Spleen (tissue), 11 donors: ENCODE data around the gene ARL5C. TPM values are rescaled to one million over a fixed set of nuclear protein-coding genes. Genes with fewer than 3 reads are reported as not detected.

Experiments used
- DNase-seq: peaks from one replicate; pipeline ENCODE4 v3.0.0-alpha.2; 2020
- H3K27ac ChIP-seq, 8 donors: fragments of 200-600 bp; sonication (generic) in 7 of 8; 1 replicate in 4 of 8; 2 replicates in 4 of 8; pipeline versions ENCODE4 v1.5.0 to v1.8.0; 2016 to 2021; ENCODE audit warnings: inconsistent platforms in 4 of 8, mild to moderate bottlenecking in 4 of 8, moderate library complexity in 1 of 8
- H3K27me3 ChIP-seq, 7 donors: fragments of 200-600 bp; sonication (generic) in 6 of 7; replicated peaks in 1 of 7; 1 replicate in 4 of 7; 2 replicates in 3 of 7; pipeline versions ENCODE4 v1.5.0 to v1.8.0; 2016 to 2021; ENCODE audit warnings: inconsistent platforms in 3 of 7, mild to moderate bottlenecking in 1 of 7
- H3K36me3 ChIP-seq, 6 donors: fragments of 200-600 bp; sonication (generic) in 5 of 6; 1 replicate in 4 of 6; 2 replicates in 2 of 6; pipeline versions ENCODE4 v1.5.0 to v1.8.0; 2016 to 2021; ENCODE audit warnings: inconsistent platforms in 2 of 6
- H3K4me1 ChIP-seq, 6 donors: fragments of 200-600 bp; sonication (generic) in 5 of 6; 1 replicate in 3 of 6; 2 replicates in 3 of 6; pipeline versions ENCODE4 v1.5.0 to v1.8.0; 2016 to 2021; ENCODE audit warnings: inconsistent platforms in 3 of 6
- H3K4me3 ChIP-seq, 8 donors: fragments of 200-600 bp; sonication (generic) in 7 of 8; 1 replicate in 4 of 8; 2 replicates in 4 of 8; pipeline versions ENCODE4 v1.5.0 to v1.8.0; 2016 to 2021; ENCODE audit warnings: inconsistent platforms in 4 of 8, mild to moderate bottlenecking in 4 of 8, moderate library complexity in 2 of 8
- H3K9me3 ChIP-seq, 8 donors: fragments of 200-600 bp; sonication (generic) in 7 of 8; 1 replicate in 4 of 8; 2 replicates in 4 of 8; pipeline versions ENCODE4 v1.5.0 to v1.8.0; 2016 to 2021; ENCODE audit warnings: inconsistent platforms in 4 of 8
- CTCF ChIP-seq, 11 experiments: fragments of 200-600 bp in 7 of 11; fragments of 450-650 bp in 4 of 11; sonication (generic) in 4 of 11; IDR thresholded peaks in 8 of 11; conservative IDR thresholded peaks in 3 of 11; 1 replicate in 7 of 11; 2 replicates in 4 of 11; pipeline versions ENCODE4 v1.4.0 to v1.8.0; 2016 to 2021; ENCODE audit warnings: antibody characterized with exemption in 11 of 11, inconsistent platforms in 4 of 11, mild to moderate bottlenecking in 1 of 11
- POLR2A ChIP-seq, 3 donors: fragments of 450-650 bp; IDR thresholded peaks; one replicate each; pipeline ENCODE4 v1.5.1; 2017; ENCODE audit warnings: antibody characterized with exemption in 3 of 3, mild to moderate bottlenecking in 1 of 3
- POLR2AphosphoS5 ChIP-seq, 3 donors: sonication (generic); formaldehyde crosslinking; IDR thresholded peaks; one replicate each; pipeline ENCODE4 v1.5.1; 2017; ENCODE audit warnings: antibody characterized with exemption in 3 of 3
- WGBS, 5 donors: extraction: QIAGEN DNeasy Blood & Tissue Kit in 3 of 5; methylation state at CpG; one replicate each; pipeline versions ENCODE4 v1.1.5 to v1.1.7; 2013 to 2018; 5-methylcytosine and 5-hydroxymethylcytosine counted together
- intact Hi-C: fragments of 100-400 bp; cut with DNase I; formaldehyde crosslinking; loops from one replicate; pipeline ENCODE4 v1.15.0; 2023; ENCODE audit warnings: low total_unique reads
- polyA plus RNA-seq, 3 donors: library from polyadenylated mRNA; stranded (reverse); fragments of 200-250 nt; gene quantifications; one replicate each; pipeline ENCODE4 v1.2.1, GENCODE V29; 2013
- total RNA-seq, 7 donors: library from RNA; depleted of rRNA in 3 of 7; stranded (reverse); fragments of >200 nt in 3 of 7; fragmentation: NEBNext Ultra II Directional in 4 of 7; extraction: Animal tissue kit (Norgen Biotek cat#: 25700) in 4 of 7; gene quantifications; one replicate each; pipeline versions ENCODE4 v1.1.0 to v1.2.1, GENCODE V29; 2016 to 2021
- donor health status: healthy with polysubstance abuse.
- donor health status: DM: no; HTN: no; CAD: no; lungs with moderate emphysema.
- donor health status: DM: no; HTN: no; CAD: no.
- donor health status: Bipolar disorder and iron deficiency.
- donor health status: healthy.
- donor health status: DM: no; HTN: no; CAD: no.
- donor health status: DM: yes; HTN: yes; CAD: no.

ARL5C gene
- total and polyA plus RNA-seq, 10 donors, result not detected

DNA sequence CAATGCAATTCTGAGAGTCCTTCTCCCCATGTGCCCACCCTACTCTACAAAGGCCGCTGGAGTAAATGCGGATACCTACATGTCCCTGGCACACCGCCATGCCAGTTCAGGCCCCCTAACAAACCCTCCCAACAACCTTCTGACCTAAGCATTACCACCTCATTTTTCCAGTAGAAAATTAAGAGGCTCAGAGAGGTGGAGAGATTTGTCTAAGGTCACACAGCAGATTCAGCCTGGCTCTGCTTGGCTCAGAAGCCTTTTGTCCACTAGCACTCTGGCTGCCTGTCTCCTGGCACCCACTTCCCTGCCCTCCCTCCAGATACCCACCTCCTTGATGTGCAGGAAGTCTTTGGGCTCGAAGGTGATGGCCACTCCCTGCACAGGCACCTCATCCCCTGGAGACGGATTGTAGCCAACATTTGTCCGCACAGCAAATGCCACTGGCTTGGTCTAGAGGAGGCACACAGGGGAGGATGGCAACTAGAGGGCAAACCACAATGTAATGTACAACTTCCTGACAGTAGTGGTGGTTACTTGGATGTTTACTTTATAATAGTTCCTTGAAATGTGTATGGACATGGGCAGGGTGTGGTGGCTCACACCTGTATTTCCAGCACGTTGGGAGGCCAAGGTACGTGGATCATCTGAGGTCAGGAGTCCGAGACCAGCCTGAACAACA is 21.3 kb upstream of the ARL5C start:
- WGBS, 5 donors, result 82 to 90% (median 85%) methylated on average over 9 of the region's 9 CpGs
- Histone ChIP-seq H3K9me3 (no peaks in the 10 kb centered on the region), H3K27me3 (no peaks in the 10 kb centered on the region), H3K36me3 (peaks cover 0 to 97% (median 28%) of the 10 kb centered on the region in 6 donors), H3K4me1 (no peaks in the 10 kb centered on the region), H3K4me3 (no peak overlapping the region), H3K27ac (no peak overlapping the region)
- TF ChIP-seq POLR2A (IDR thresholded peaks at IDR 0.05) (no peak), CTCF (IDR thresholded peaks at IDR 0.05 in 8 of 11, conservative IDR thresholded peaks at IDR 0.05 in 3 of 11) (no peak), POLR2AphosphoS5 (IDR thresholded peaks at IDR 0.05) (no peak)
- intact Hi-C loops, result no loop called here
- no peak for DNase-seq

DNA sequence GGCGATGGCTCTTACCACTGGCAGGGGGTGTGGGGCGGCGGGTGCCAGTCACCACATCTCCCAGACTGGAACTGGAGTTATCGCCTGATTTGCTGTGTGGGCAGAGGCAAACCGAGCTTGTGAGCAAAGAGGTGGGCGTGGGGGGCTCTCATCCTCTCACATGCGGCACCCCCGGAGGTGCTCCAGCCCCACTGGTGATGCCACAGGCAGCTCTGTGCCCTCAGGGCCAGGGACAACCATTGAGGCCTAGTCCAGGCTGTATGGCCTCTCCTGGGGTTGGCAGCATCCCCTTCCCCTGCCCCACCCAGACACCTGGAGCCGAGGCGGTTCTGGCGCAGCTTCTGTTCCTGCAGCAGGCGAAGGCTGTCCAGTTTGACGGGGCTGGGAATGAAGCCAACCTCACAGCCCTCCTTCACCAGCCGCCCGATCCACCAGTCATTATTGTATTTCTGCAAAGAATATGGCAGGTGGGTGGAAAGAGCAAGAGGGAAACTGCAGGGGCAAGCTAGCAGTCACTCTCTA is 20.6 kb upstream of the ARL5C start:
- intact Hi-C loops, result no loop called here

DNA sequence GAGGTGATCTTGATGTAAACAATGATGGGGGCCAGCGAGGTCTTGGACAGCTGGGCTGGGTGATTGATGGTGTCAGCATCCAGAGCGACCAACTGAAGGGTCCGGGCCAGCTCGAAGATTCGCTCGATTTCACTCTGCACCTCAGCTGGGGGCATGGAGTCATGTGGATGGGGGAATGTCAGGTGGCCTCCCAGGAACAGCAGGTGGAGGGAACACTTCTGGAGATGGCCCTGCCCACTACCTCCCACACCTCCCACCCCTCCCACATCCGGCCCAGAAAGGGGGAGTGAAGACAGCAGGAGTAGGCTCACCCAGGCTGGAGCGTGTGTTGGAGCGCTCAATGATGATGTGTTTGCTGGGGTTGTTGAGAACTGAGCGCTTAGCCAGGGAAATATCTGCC is 17.8 kb upstream of the ARL5C start:
- H3K9me3 ChIP-seq, result no peaks in the 10 kb centered on the region
- no peak for DNase-seq
- intact Hi-C loops, result no loop called here
- H3K27ac ChIP-seq, result no peak overlapping the region
- no peak overlapping the region for H3K4me3 ChIP-seq
- TF ChIP-seq CTCF (IDR thresholded peaks at IDR 0.05 in 8 of 11, conservative IDR thresholded peaks at IDR 0.05 in 3 of 11) (no peak), POLR2AphosphoS5 (IDR thresholded peaks at IDR 0.05) (no peak), POLR2A (IDR thresholded peaks at IDR 0.05) (no peak)
- no peaks in the 10 kb centered on the region for H3K4me1 ChIP-seq
- no peaks in the 10 kb centered on the region for H3K27me3 ChIP-seq
- WGBS, 5 donors, result 87 to 98% (median 92%) methylated on average over 10 of the region's 10 CpGs
- H3K36me3 ChIP-seq, result peaks cover 0 to 92% (median 20%) of the 10 kb centered on the region in 6 donors

More for the DNA sequence above, 20.6 kb upstream of the ARL5C start:
- 91 to 97% (median 92%) methylated on average over 9 to 15 of the region's 15 CpGs for WGBS, 5 donors
- H3K36me3 ChIP-seq, result peaks cover 0 to 98% (median 25%) of the 10 kb centered on the region in 6 donors
- H3K27ac ChIP-seq, result no peak overlapping the region
- no peaks in the 10 kb centered on the region for H3K4me1 ChIP-seq
- no peak overlapping the region for H3K4me3 ChIP-seq
- H3K9me3 ChIP-seq, result no peaks in the 10 kb centered on the region
- TF ChIP-seq POLR2A (IDR thresholded peaks at IDR 0.05), result no peak
- no peak for TF ChIP-seq POLR2AphosphoS5 (IDR thresholded peaks at IDR 0.05)
- TF ChIP-seq CTCF (IDR thresholded peaks at IDR 0.05 in 8 of 11, conservative IDR thresholded peaks at IDR 0.05 in 3 of 11), result no peak
- DNase-seq, result no peak
- H3K27me3 ChIP-seq, result no peaks in the 10 kb centered on the region

- Histone ChIP-seq H3K9me3 (no peaks in the 10 kb centered on the region), H3K27ac (no peak overlapping the region), H3K4me1 (no peaks in the 10 kb centered on the region), H3K4me3 (no peak overlapping the region), H3K36me3 (peaks cover 0 to 90% (median 20%) of the 10 kb centered on the region in 6 donors), H3K27me3 (no peaks in the 10 kb centered on the region)
- intact Hi-C loops, result no loop called here
- TF ChIP-seq POLR2A (IDR thresholded peaks at IDR 0.05) (no peak), POLR2AphosphoS5 (IDR thresholded peaks at IDR 0.05) (no peak), CTCF (IDR thresholded peaks at IDR 0.05 in 8 of 11, conservative IDR thresholded peaks at IDR 0.05 in 3 of 11) (no peak)
- 85 to 95% (median 88%) methylated on average over 5 of the region's 5 CpGs for WGBS, 5 donors
- no peak for DNase-seq
Measured at GRCh38 chr17:39183045-39183444, 17.1 kb upstream of the ARL5C start.
